A549 treated with ZK216348 at 1 μM for 4 hours (cell line): ENCODE results near the gene SPRED2. TPM values are rescaled to one million over a fixed set of nuclear protein-coding genes. Genes with fewer than 3 reads are reported as not detected.

Experiments
- total RNA-seq: library from RNA; stranded (reverse); fragments of 200-300 nt; extraction: Qiagen RNA extraction; gene quantifications from 5 replicates; pipeline ENCODE4 v1.2.3, GENCODE V29; 2022; ENCODE audit warnings: low read depth

Gene SPRED2, protein sequence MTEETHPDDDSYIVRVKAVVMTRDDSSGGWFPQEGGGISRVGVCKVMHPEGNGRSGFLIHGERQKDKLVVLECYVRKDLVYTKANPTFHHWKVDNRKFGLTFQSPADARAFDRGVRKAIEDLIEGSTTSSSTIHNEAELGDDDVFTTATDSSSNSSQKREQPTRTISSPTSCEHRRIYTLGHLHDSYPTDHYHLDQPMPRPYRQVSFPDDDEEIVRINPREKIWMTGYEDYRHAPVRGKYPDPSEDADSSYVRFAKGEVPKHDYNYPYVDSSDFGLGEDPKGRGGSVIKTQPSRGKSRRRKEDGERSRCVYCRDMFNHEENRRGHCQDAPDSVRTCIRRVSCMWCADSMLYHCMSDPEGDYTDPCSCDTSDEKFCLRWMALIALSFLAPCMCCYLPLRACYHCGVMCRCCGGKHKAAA
- 24.1 to 34.9 TPM (median 32.5 TPM) in 5 replicates for total RNA-seq

DNA sequence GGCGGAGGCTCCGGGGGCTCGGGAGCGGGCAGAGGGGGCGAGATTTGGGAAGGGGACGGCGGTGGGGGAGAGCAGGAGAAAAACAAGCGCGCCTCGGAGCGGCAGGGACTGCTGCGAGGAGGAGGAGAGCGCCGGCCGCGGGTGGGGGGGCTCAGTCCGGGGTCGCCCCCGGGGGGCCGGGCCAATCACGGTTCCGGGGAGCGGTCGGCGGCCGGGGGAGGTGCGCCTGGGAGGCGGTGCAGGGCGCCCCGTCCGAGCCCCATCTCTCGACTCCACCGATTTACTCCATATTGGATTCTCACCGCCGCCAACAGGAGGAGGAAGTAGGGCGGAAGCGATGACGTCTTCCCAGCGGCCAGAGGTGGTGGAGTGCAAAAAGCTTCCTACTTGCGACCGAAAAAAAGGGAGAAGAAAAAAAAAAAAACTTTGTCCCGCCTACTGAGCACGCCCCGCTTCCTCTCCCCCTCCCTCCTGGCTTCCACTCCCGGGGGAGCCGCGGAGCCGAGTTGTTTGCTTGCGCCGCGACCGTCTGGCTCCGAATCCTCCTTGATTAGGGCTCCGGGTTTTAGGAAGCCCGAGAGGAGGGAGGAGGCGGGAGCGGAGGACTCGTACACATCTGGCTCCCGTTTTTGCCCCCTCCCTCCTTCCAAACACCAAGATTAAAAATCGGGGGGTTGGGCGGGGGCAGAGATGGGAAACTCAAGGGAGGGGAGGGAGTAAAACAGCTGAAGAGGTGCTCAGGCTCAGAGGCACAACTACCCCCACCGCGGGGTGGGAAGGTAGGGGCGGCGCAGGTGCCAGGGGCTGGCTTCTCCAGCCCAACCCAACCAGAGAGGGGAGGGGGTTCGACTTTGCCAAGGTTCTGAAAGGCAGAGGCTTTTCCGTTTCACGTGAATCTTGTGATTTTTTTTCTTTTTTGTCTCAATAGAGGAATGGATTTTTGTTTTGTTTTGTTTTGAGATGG lies at the start of gene SPRED2:
SPRED2 (minus strand) TSS at position 373 of the 964 bp plus-strand sequence. CDS start 612 bp downstream, outside the sequence.

Other genes starting within 250 kb of the SPRED2 start
- 127 to 186 TPM (median 171 TPM) in 5 replicates for gene ACTR2, start 204.8 kb downstream of the SPRED2 start, total RNA-seq